Measurements from ENCODE around the gene SPINK13. TPM values are rescaled to one million over a fixed set of nuclear protein-coding genes. Genes with fewer than 3 reads are reported as not detected.

The SPINK13 gene
- total RNA-seq, 2 experiments from 2014 or later: not detected

- Mint-ChIP-seq H3K4me3 (no peak overlapping the region), H3K36me3 (ENCODE audit: low read depth) (no peaks in the 10 kb centered on the region), H3K27me3 (no peaks in the 10 kb centered on the region), H3K4me1 (ENCODE audit: low read depth) (no peaks in the 10 kb centered on the region), H3K9me3 (peaks cover 7% of the 10 kb centered on the region), H3K27ac (no peak overlapping the region)
- no peaks in the 10 kb centered on the region for H3K36me3 ChIP-seq (ENCODE audit: insufficient read depth, low read length)
- no peak overlapping the region for H3K27ac ChIP-seq (ENCODE audit: low read depth in 1 of 2, low read length in 2 of 2)
- ATAC-seq (ENCODE audit: poor library complexity): no peak
- no peaks in the 10 kb centered on the region for H3K9me3 ChIP-seq (ENCODE audit: control insufficient read depth in 1 of 2, insufficient read depth in 1 of 2, low read length in 2 of 2)
- no peak for TF ChIP-seq CTCF (IDR thresholded peaks at IDR 0.05)
- no peaks in the 10 kb centered on the region for H3K27me3 ChIP-seq (ENCODE audit: control insufficient read depth in 1 of 2, insufficient read depth in 2 of 2, low read length in 2 of 2)
- no peak for DNase-seq
- ChIA-PET POLR2A (no interaction called here), CTCF (no interaction called here)
- H3K4me1 ChIP-seq (ENCODE audit: insufficient read depth, low read length): no peaks in the 10 kb centered on the region
- intact Hi-C loops (cut with DNase I, micrococcal nuclease): no loop called here
- no peak overlapping the region for H3K4me3 ChIP-seq (ENCODE audit: low read length)
Observed at GRCh38 chr5:148333262-148333849, 64.8 kb downstream of the SPINK13 start.

GRCh38 chr5:148335259-148335658, 66.7 kb downstream of the SPINK13 start, which contains the start of gene SPINK9:
Gene SPINK9, plus strand, starts transcription at chr5:148335559. Its CDS starts 55 bp downstream, at chr5:148335614.
- intact Hi-C loops (cut with DNase I, micrococcal nuclease): no loop called here
- no peaks in the 10 kb centered on the region for H3K4me1 Mint-ChIP-seq (ENCODE audit: low read depth)
- ChIA-PET CTCF (no interaction called here), POLR2A (no interaction called here)
- H3K27ac Mint-ChIP-seq: no peak within 1 kb of the TSS
- H3K27me3 Mint-ChIP-seq: no peaks in the 10 kb centered on the region
- no peaks in the 10 kb centered on the region for H3K27me3 ChIP-seq (ENCODE audit: control insufficient read depth in 1 of 2, insufficient read depth in 2 of 2, low read length in 2 of 2)
- no peak within 1 kb of the TSS for H3K4me3 Mint-ChIP-seq
- no peak for DNase-seq
- peaks cover 7% of the 10 kb centered on the region for H3K9me3 Mint-ChIP-seq
- no peak within 1 kb of the TSS for H3K4me3 ChIP-seq (ENCODE audit: low read length)
- H3K36me3 ChIP-seq (ENCODE audit: insufficient read depth, low read length): no peaks in the 10 kb centered on the region
- H3K27ac ChIP-seq (ENCODE audit: low read depth in 1 of 2, low read length in 2 of 2): no peak within 1 kb of the TSS
- H3K9me3 ChIP-seq (ENCODE audit: control insufficient read depth in 1 of 2, insufficient read depth in 1 of 2, low read length in 2 of 2): no peaks in the 10 kb centered on the region
- TF ChIP-seq CTCF (IDR thresholded peaks at IDR 0.05): no peak
- no peak for ATAC-seq (ENCODE audit: poor library complexity)
- no peaks in the 10 kb centered on the region for H3K4me1 ChIP-seq (ENCODE audit: insufficient read depth, low read length)
- H3K36me3 Mint-ChIP-seq (ENCODE audit: low read depth): no peaks in the 10 kb centered on the region

Other genes with a start within 250 kb of the SPINK13 start
- not detected for gene SPINK5, start 204.8 kb upstream of the SPINK13 start, total RNA-seq
- not detected for gene SPINK14, start 100.2 kb upstream of the SPINK13 start, total RNA-seq
- not detected for gene SPINK6, start 65.8 kb upstream of the SPINK13 start, total RNA-seq
- not detected for gene MARCOL, start 30.3 kb upstream of the SPINK13 start, total RNA-seq
- not detected for gene SPINK7, start 43.6 kb downstream of the SPINK13 start, total RNA-seq
- not detected for gene SPINK9, start 66.8 kb downstream of the SPINK13 start, total RNA-seq
- 10 to 100 TPM; 45.7 to 47.3 TPM for gene FBXO38, start 115.2 kb downstream of the SPINK13 start, total RNA-seq